Uterus (tissue), 2 donors: ENCODE measurements around the gene ZNF652.

Source experiments
- CTCF ChIP-seq, 4 experiments: fragments of 200-600 bp in 2 of 4; fragments of 450-650 bp in 2 of 4; sonication (generic) in 2 of 4; IDR thresholded peaks; one replicate each; pipeline ENCODE4 v1.5.1; 2016 to 2019; ENCODE audit warnings: antibody characterized with exemption in 4 of 4, mild to moderate bottlenecking in 2 of 4, moderate library complexity in 1 of 4
- POLR2A ChIP-seq, 2 donors: fragments of 450-650 bp; IDR thresholded peaks; one replicate each; pipeline ENCODE4 v1.6.1; 2016; ENCODE audit warnings: antibody characterized with exemption in 2 of 2, mild to moderate bottlenecking in 1 of 2, moderate library complexity in 1 of 2

GRCh38 chr17:49260011-49260816, 101.8 kb downstream of the ZNF652 start:
- no peak for TF ChIP-seq CTCF (IDR thresholded peaks at IDR 0.05)
- TF ChIP-seq POLR2A (IDR thresholded peaks at IDR 0.05), result peak in 1 of 2 donors; percentile 9
